Prostate gland (tissue), 1 donor: Measurements from ENCODE around the gene EPHB3.

Experiments
- POLR2A ChIP-seq: fragments of 450-650 bp; IDR thresholded peaks from one replicate; pipeline ENCODE4 v1.6.1; 2016; ENCODE audit warnings: antibody characterized with exemption, mild to moderate bottlenecking
- POLR2AphosphoS5 ChIP-seq: sonication (generic); formaldehyde crosslinking; IDR thresholded peaks from one replicate; pipeline ENCODE4 v1.6.1; 2017; ENCODE audit warnings: antibody characterized with exemption

DNA sequence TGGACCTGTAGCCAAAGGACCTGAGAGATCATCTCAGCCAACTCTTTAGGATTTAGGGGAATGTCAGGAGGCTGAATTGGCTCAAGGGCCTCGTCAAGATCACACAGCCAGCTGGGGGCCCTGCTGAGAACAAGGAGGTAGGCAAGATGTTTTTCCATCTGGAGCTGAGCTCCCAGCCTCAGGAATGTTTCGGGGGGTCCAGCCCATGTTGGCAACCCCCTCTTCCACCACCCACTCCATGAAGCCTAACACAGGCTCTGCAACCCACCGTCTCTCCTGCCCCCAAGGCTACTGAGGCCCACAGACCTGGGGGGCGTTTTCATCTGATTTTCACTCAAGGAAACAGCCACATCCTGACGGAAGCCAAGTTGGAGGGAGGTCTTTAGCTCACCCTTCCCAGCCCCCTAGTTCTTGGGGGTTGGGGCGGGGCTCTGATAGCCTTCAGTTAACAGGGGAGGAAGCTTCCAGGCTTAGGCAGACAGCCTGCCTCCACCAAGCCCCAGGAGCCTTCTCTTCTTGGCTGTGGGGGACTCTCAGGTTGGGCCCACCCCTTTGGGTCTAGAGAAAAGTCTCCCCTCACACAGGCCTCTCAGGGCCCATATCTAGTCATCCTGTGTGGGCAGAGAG, 48.8 kb downstream of the EPHB3 start:
- no peak for TF ChIP-seq POLR2AphosphoS5
- no peak for TF ChIP-seq POLR2A
